Mesothelial cell of epicardium (in vitro differentiated cells): ENCODE measurements around the gene IBSP. TPM values are rescaled to one million over a fixed set of nuclear protein-coding genes. Genes with fewer than 3 reads are reported as not detected.

ENCODE experiments used
- DNase-seq, 2 experiments: peaks; one replicate each; pipeline ENCODE4 v3.0.0; 2021; ENCODE audit warnings: low spot score in 2 of 2; ENCODE audit not compliant: unreplicated experiment in 2 of 2
- H3K27ac Mint-ChIP-seq: 2 replicates; pipeline ENCODE4 v1.8.0; 2021; ENCODE audit warnings: mixed read lengths
- H3K27me3 Mint-ChIP-seq: 2 replicates; pipeline ENCODE4 v1.8.0; 2021; ENCODE audit warnings: low read depth, mixed read lengths
- H3K36me3 Mint-ChIP-seq: 2 replicates; pipeline ENCODE4 v1.8.0; 2021; ENCODE audit warnings: mixed read lengths
- H3K4me1 Mint-ChIP-seq: 2 replicates; pipeline ENCODE4 v1.8.0; 2021; ENCODE audit warnings: mixed read lengths
- H3K4me3 Mint-ChIP-seq: 2 replicates; pipeline ENCODE4 v1.8.0; 2021; ENCODE audit warnings: mild to moderate bottlenecking, moderate library complexity, mixed read lengths
- H3K9me3 Mint-ChIP-seq: 2 replicates; pipeline ENCODE4 v1.8.0; 2021; ENCODE audit warnings: mixed read lengths
- CTCF ChIP-seq: fragments of 200-600 bp; sonication (generic); IDR thresholded peaks from one replicate; pipeline ENCODE4 v1.5.0; 2021; ENCODE audit warnings: antibody characterized with exemption; ENCODE audit not compliant: unreplicated experiment
- total RNA-seq: library from RNA; stranded (reverse); gene quantifications from 3 replicates; pipeline ENCODE4 v1.2.1, GENCODE V29; 2021

IBSP gene
- total RNA-seq, 1 donor from 2014 or later = not detected

GRCh38 chr4:87851332-87851731, 52.0 kb downstream of the IBSP start:
- peaks cover 23% of the 10 kb centered on the region for H3K4me1 Mint-ChIP-seq
- TF ChIP-seq CTCF = no peak
- H3K9me3 Mint-ChIP-seq = no peaks in the 10 kb centered on the region
- no peak overlapping the region for H3K4me3 Mint-ChIP-seq
- H3K36me3 Mint-ChIP-seq = no peaks in the 10 kb centered on the region
- H3K27me3 Mint-ChIP-seq = peaks cover 1% of the 10 kb centered on the region
- no peak overlapping the region for H3K27ac Mint-ChIP-seq
- DNase-seq = no peak

GRCh38 chr4:87851953-87852352, 52.6 kb downstream of the IBSP start:
- Mint-ChIP-seq H3K27ac (no peak overlapping the region), H3K4me3 (no peak overlapping the region), H3K27me3 (peaks cover 1% of the 10 kb centered on the region), H3K36me3 (no peaks in the 10 kb centered on the region), H3K9me3 (no peaks in the 10 kb centered on the region), H3K4me1 (peaks cover 26% of the 10 kb centered on the region)
- TF ChIP-seq CTCF = no peak
- DNase-seq = no peak

GRCh38 chr4:87853108-87853507, 53.8 kb downstream of the IBSP start:
- H3K9me3 Mint-ChIP-seq = no peaks in the 10 kb centered on the region
- H3K4me1 Mint-ChIP-seq = peaks cover 26% of the 10 kb centered on the region
- no peaks in the 10 kb centered on the region for H3K36me3 Mint-ChIP-seq
- no peak overlapping the region for H3K27ac Mint-ChIP-seq
- no peaks in the 10 kb centered on the region for H3K27me3 Mint-ChIP-seq
- peak; percentile 45 for TF ChIP-seq CTCF
- no peak overlapping the region for H3K4me3 Mint-ChIP-seq
- DNase-seq = no peak

GRCh38 chr4:87853891-87854290, 54.5 kb downstream of the IBSP start:
- Mint-ChIP-seq H3K27me3 (no peaks in the 10 kb centered on the region), H3K4me1 (peaks cover 23% of the 10 kb centered on the region), H3K4me3 (no peak overlapping the region), H3K36me3 (no peaks in the 10 kb centered on the region), H3K9me3 (peaks cover 6% of the 10 kb centered on the region), H3K27ac (no peak overlapping the region)
- DNase-seq = no peak
- TF ChIP-seq CTCF = no peak

- Mint-ChIP-seq H3K4me1 (peaks cover 15% of the 10 kb centered on the region), H3K27ac (no peak overlapping the region), H3K36me3 (no peaks in the 10 kb centered on the region), H3K9me3 (peaks cover 6% of the 10 kb centered on the region), H3K27me3 (no peaks in the 10 kb centered on the region), H3K4me3 (no peak overlapping the region)
- no peak for TF ChIP-seq CTCF
- DNase-seq = no peak
Measured at GRCh38 chr4:87855559-87855958, 56.2 kb downstream of the IBSP start.

GRCh38 chr4:87856816-87857215, 57.5 kb downstream of the IBSP start:
- Mint-ChIP-seq H3K27me3 (no peaks in the 10 kb centered on the region), H3K4me3 (no peak overlapping the region), H3K4me1 (peaks cover 15% of the 10 kb centered on the region), H3K36me3 (no peaks in the 10 kb centered on the region), H3K27ac (no peak overlapping the region), H3K9me3 (peaks cover 9% of the 10 kb centered on the region)
- no peak for DNase-seq
- no peak for TF ChIP-seq CTCF
